HepG2 (cell line): Measurements from ENCODE around the gene OAF. TPM values are rescaled to one million over a fixed set of nuclear protein-coding genes. Genes with fewer than 3 reads are reported as not detected.

Experiments used
- CHD4 ChIP-seq: fragments of 200-600 bp; sonication (generic); IDR thresholded peaks from 2 replicates; pipeline ENCODE4 v1.7.0; 2017; ENCODE audit warnings: mild to moderate bottlenecking, low read length, borderline replicate concordance
- GATA4 ChIP-seq: sonication (generic); IDR thresholded peaks from 2 replicates; pipeline ENCODE4 v1.6.1; 2016; ENCODE audit warnings: antibody characterized with exemption, low read depth, borderline replicate concordance
- JUN ChIP-seq: sonication (generic); formaldehyde crosslinking; IDR thresholded peaks from 2 replicates; pipeline ENCODE4 v1.4.0; 2020; ENCODE audit warnings: mild to moderate bottlenecking, missing genetic modification reagents
- POGZ ChIP-seq: sonication (generic); formaldehyde crosslinking; IDR thresholded peaks from 2 replicates; pipeline ENCODE4 v1.4.0; 2020; ENCODE audit warnings: mild to moderate bottlenecking, missing genetic modification reagents
- SNAI1 ChIP-seq: sonication (generic); formaldehyde crosslinking; IDR thresholded peaks from 2 replicates; pipeline ENCODE4 v1.5.0; 2020; ENCODE audit warnings: mild to moderate bottlenecking, missing genetic modification reagents, borderline replicate concordance
- ZNF33B ChIP-seq: sonication (generic); formaldehyde crosslinking; IDR thresholded peaks from 2 replicates; pipeline ENCODE4 v1.5.1; 2020; ENCODE audit warnings: mild to moderate bottlenecking, missing genetic modification reagents
- ZNF446 ChIP-seq: sonication (generic); formaldehyde crosslinking; IDR thresholded peaks from 2 replicates; pipeline ENCODE4 v1.5.0; 2020; ENCODE audit warnings: mild to moderate bottlenecking, missing genetic modification reagents
- ZNF790 ChIP-seq: sonication (generic); formaldehyde crosslinking; IDR thresholded peaks from 2 replicates; pipeline ENCODE4 v1.8.0; 2022; ENCODE audit warnings: missing genetic modification reagents, mild to moderate bottlenecking, borderline replicate concordance
- polyA plus RNA-seq, 8 experiments: library from polyadenylated mRNA; depleted of rRNA in 3 of 8; stranded (reverse) in 7 of 8; unstranded in 1 of 8; fragments of >200 nt; fragmentation: Illumina TruSeq in 4 of 8; extraction: Trizol in 4 of 8; gene quantifications; 2 replicates each; pipeline versions ENCODE4 v1.2.1 to v1.2.3, GENCODE V29; 2011 to 2016; ENCODE audit warnings: low read depth in 4 of 8, missing spikeins in 1 of 8, mixed read lengths in 1 of 8; ENCODE audit not compliant: insufficient read depth in 1 of 8
- total RNA-seq, 5 experiments: library from RNA; depleted of rRNA; stranded (reverse); fragments of >200 nt; fragmentation: Illumina TruSeq; extraction: Trizol; gene quantifications; 2 replicates each; pipeline ENCODE4 v1.2.3, GENCODE V29; 2016; ENCODE audit warnings: low read depth in 1 of 5
- TF ChIP-seq, protein P1 (sequence below): IDR thresholded peaks from 2 replicates; pipeline ENCODE4 v1.6.1; 2012; ENCODE audit warnings: low read length, improper control_type of control experiment
- TF ChIP-seq, protein P2 (sequence below): sonication (generic); formaldehyde crosslinking; IDR thresholded peaks from 2 replicates; pipeline ENCODE4 v1.8.0; 2022; ENCODE audit warnings: mild to moderate bottlenecking, missing genetic modification reagents; ENCODE audit not compliant: insufficient replicate concordance
- TF ChIP-seq, protein P3 (sequence below): sonication (generic); formaldehyde crosslinking; IDR thresholded peaks from 2 replicates; pipeline ENCODE4 v1.9.0; 2021; ENCODE audit warnings: mild to moderate bottlenecking, missing genetic modification reagents
- TF ChIP-seq, protein P4 (sequence below): sonication (generic); formaldehyde crosslinking; IDR thresholded peaks from 2 replicates; pipeline ENCODE4 v1.4.0; 2020; ENCODE audit warnings: missing genetic modification reagents

OAF gene
- total and polyA plus RNA-seq, 2 of the 13 experiments (the other 11 are each of a cell fraction or from before 2014, with no cell fraction given) = 63.7 to 94.6 TPM

DNA sequence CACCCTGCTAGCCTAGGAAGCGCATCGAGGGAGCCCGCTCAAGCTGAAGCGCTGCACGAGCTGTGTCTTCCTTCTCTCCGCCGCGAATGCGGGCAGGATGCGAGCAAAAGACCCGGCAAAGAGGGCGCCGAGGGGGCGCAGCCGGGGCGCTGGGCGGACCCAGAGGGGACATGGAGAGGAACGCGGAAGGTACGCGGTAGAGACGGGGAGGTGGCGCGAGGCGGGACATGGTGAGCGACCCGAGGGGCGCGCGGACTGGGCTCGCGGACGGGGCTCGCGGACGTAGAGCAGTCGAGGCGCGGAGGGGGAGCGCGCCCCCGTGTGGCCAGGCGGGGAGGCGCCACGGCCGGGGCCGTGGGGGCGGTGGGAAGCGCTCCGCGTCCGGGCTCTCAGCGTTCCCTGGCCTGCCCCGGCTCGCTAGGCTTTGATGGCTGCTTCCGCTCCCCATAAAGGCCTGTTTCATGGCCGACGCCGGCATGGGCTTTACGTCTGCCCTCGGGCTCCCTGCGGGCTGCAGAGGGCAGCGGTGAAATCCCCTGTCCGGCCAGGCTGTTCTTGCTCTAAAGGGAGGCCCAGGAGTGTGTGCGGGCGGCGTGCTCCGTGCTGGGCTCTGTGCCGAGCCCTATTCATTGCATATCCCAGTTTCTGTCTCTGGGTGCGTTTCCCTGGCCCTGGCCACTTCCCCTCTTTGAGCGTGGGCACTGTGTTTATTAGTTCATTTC is 41.7 kb upstream of the OAF start (continued):
- TF ChIP-seq, protein P1, sequence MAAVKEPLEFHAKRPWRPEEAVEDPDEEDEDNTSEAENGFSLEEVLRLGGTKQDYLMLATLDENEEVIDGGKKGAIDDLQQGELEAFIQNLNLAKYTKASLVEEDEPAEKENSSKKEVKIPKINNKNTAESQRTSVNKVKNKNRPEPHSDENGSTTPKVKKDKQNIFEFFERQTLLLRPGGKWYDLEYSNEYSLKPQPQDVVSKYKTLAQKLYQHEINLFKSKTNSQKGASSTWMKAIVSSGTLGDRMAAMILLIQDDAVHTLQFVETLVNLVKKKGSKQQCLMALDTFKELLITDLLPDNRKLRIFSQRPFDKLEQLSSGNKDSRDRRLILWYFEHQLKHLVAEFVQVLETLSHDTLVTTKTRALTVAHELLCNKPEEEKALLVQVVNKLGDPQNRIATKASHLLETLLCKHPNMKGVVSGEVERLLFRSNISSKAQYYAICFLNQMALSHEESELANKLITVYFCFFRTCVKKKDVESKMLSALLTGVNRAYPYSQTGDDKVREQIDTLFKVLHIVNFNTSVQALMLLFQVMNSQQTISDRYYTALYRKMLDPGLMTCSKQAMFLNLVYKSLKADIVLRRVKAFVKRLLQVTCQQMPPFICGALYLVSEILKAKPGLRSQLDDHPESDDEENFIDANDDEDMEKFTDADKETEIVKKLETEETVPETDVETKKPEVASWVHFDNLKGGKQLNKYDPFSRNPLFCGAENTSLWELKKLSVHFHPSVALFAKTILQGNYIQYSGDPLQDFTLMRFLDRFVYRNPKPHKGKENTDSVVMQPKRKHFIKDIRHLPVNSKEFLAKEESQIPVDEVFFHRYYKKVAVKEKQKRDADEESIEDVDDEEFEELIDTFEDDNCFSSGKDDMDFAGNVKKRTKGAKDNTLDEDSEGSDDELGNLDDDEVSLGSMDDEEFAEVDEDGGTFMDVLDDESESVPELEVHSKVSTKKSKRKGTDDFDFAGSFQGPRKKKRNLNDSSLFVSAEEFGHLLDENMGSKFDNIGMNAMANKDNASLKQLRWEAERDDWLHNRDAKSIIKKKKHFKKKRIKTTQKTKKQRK = no peak
- no peak for TF ChIP-seq ZNF446 (CRISPR knock-in tag)
- TF ChIP-seq SNAI1 (CRISPR knock-in tag) = 0 out of 2 replicates have a peak, but pooled peaks have one; percentile 44
- TF ChIP-seq, protein P2, sequence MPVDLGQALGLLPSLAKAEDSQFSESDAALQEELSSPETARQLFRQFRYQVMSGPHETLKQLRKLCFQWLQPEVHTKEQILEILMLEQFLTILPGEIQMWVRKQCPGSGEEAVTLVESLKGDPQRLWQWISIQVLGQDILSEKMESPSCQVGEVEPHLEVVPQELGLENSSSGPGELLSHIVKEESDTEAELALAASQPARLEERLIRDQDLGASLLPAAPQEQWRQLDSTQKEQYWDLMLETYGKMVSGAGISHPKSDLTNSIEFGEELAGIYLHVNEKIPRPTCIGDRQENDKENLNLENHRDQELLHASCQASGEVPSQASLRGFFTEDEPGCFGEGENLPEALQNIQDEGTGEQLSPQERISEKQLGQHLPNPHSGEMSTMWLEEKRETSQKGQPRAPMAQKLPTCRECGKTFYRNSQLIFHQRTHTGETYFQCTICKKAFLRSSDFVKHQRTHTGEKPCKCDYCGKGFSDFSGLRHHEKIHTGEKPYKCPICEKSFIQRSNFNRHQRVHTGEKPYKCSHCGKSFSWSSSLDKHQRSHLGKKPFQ (CRISPR knock-in tag) = no peak
- no peak for TF ChIP-seq ZNF790 (CRISPR knock-in tag)
- TF ChIP-seq CHD4 = no peak
- TF ChIP-seq, protein P3, sequence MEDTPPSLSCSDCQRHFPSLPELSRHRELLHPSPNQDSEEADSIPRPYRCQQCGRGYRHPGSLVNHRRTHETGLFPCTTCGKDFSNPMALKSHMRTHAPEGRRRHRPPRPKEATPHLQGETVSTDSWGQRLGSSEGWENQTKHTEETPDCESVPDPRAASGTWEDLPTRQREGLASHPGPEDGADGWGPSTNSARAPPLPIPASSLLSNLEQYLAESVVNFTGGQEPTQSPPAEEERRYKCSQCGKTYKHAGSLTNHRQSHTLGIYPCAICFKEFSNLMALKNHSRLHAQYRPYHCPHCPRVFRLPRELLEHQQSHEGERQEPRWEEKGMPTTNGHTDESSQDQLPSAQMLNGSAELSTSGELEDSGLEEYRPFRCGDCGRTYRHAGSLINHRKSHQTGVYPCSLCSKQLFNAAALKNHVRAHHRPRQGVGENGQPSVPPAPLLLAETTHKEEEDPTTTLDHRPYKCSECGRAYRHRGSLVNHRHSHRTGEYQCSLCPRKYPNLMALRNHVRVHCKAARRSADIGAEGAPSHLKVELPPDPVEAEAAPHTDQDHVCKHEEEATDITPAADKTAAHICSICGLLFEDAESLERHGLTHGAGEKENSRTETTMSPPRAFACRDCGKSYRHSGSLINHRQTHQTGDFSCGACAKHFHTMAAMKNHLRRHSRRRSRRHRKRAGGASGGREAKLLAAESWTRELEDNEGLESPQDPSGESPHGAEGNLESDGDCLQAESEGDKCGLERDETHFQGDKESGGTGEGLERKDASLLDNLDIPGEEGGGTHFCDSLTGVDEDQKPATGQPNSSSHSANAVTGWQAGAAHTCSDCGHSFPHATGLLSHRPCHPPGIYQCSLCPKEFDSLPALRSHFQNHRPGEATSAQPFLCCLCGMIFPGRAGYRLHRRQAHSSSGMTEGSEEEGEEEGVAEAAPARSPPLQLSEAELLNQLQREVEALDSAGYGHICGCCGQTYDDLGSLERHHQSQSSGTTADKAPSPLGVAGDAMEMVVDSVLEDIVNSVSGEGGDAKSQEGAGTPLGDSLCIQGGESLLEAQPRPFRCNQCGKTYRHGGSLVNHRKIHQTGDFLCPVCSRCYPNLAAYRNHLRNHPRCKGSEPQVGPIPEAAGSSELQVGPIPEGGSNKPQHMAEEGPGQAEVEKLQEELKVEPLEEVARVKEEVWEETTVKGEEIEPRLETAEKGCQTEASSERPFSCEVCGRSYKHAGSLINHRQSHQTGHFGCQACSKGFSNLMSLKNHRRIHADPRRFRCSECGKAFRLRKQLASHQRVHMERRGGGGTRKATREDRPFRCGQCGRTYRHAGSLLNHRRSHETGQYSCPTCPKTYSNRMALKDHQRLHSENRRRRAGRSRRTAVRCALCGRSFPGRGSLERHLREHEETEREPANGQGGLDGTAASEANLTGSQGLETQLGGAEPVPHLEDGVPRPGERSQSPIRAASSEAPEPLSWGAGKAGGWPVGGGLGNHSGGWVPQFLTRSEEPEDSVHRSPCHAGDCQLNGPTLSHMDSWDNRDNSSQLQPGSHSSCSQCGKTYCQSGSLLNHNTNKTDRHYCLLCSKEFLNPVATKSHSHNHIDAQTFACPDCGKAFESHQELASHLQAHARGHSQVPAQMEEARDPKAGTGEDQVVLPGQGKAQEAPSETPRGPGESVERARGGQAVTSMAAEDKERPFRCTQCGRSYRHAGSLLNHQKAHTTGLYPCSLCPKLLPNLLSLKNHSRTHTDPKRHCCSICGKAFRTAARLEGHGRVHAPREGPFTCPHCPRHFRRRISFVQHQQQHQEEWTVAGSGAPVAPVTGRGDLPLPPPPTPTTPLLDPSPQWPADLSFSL (CRISPR knock-in tag) = no peak
- TF ChIP-seq POGZ (CRISPR knock-in tag) = no peak
- no peak for TF ChIP-seq GATA4
- TF ChIP-seq JUN (CRISPR knock-in tag) = no peak
- no peak for TF ChIP-seq ZNF33B (CRISPR knock-in tag)
- TF ChIP-seq, protein P4, sequence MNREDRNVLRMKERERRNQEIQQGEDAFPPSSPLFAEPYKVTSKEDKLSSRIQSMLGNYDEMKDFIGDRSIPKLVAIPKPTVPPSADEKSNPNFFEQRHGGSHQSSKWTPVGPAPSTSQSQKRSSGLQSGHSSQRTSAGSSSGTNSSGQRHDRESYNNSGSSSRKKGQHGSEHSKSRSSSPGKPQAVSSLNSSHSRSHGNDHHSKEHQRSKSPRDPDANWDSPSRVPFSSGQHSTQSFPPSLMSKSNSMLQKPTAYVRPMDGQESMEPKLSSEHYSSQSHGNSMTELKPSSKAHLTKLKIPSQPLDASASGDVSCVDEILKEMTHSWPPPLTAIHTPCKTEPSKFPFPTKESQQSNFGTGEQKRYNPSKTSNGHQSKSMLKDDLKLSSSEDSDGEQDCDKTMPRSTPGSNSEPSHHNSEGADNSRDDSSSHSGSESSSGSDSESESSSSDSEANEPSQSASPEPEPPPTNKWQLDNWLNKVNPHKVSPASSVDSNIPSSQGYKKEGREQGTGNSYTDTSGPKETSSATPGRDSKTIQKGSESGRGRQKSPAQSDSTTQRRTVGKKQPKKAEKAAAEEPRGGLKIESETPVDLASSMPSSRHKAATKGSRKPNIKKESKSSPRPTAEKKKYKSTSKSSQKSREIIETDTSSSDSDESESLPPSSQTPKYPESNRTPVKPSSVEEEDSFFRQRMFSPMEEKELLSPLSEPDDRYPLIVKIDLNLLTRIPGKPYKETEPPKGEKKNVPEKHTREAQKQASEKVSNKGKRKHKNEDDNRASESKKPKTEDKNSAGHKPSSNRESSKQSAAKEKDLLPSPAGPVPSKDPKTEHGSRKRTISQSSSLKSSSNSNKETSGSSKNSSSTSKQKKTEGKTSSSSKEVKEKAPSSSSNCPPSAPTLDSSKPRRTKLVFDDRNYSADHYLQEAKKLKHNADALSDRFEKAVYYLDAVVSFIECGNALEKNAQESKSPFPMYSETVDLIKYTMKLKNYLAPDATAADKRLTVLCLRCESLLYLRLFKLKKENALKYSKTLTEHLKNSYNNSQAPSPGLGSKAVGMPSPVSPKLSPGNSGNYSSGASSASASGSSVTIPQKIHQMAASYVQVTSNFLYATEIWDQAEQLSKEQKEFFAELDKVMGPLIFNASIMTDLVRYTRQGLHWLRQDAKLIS (CRISPR knock-in tag) = no peak
